Small intestine (tissue), 7 donors: ENCODE measurements around the gene GRM5. TPM values are rescaled to one million over a fixed set of nuclear protein-coding genes. Genes with fewer than 3 reads are reported as not detected.

Experiments used
- DNase-seq, 2 donors: peaks; one replicate each; pipeline versions ENCODE4 v3.0.0 to v3.0.0-alpha.2; 2013
- FAIRE-seq: peaks from 2 replicates; lab custom pipeline; 2012; peaks lifted over from hg19 to GRCh38; lab: Jason Lieb, UNC
- H3K27ac ChIP-seq, 3 donors: one replicate each; pipeline ENCODE4 v1.5.1; 2013; ENCODE audit warnings: low read length in 2 of 3, mild to moderate bottlenecking in 2 of 3, control low read depth in 1 of 3, inconsistent platforms in 1 of 3, low read depth in 1 of 3, moderate library complexity in 1 of 3
- H3K27me3 ChIP-seq, 3 donors: one replicate each; pipeline ENCODE4 v1.6.1; 2013; ENCODE audit warnings: low read length in 3 of 3, inconsistent platforms in 1 of 3; ENCODE audit not compliant: control insufficient read depth in 3 of 3, insufficient read depth in 3 of 3
- H3K36me3 ChIP-seq, 3 donors: one replicate each; pipeline ENCODE4 v1.6.1; 2013; ENCODE audit warnings: low read length in 3 of 3, inconsistent platforms in 1 of 3, low read depth in 1 of 3, mild to moderate bottlenecking in 1 of 3, moderate library complexity in 1 of 3; ENCODE audit not compliant: control insufficient read depth in 3 of 3, insufficient read depth in 2 of 3
- H3K4me1 ChIP-seq, 3 donors: one replicate each; pipeline ENCODE4 v1.6.1; 2013; ENCODE audit warnings: low read length in 2 of 3, inconsistent platforms in 1 of 3, low read depth in 1 of 3, mild to moderate bottlenecking in 1 of 3, moderate library complexity in 1 of 3; ENCODE audit not compliant: control insufficient read depth in 3 of 3, insufficient read depth in 2 of 3
- H3K4me3 ChIP-seq, 3 donors: one replicate each; pipeline ENCODE4 v1.5.1; 2013; ENCODE audit warnings: low read length in 3 of 3, control low read depth in 1 of 3, inconsistent platforms in 1 of 3, low read depth in 1 of 3, mild to moderate bottlenecking in 1 of 3, moderate library complexity in 1 of 3
- H3K9me3 ChIP-seq, 2 donors: one replicate each; pipeline ENCODE4 v1.6.1; 2013; ENCODE audit warnings: low read depth in 1 of 2, low read length in 1 of 2; ENCODE audit not compliant: control insufficient read depth in 2 of 2, insufficient read depth in 1 of 2
- WGBS, 3 donors: extraction: QIAGEN DNeasy Blood & Tissue Kit; methylation state at CpG; one replicate each; pipeline ENCODE4 v1.1.7; 2013; 5-methylcytosine and 5-hydroxymethylcytosine counted together
- polyA plus RNA-seq, 4 donors: library from polyadenylated mRNA; stranded (reverse) in 3 of 4; unstranded in 1 of 4; fragments of 200-250 nt in 3 of 4; fragments of 120-200 nt in 1 of 4; gene quantifications; one replicate each; pipeline versions ENCODE4 v1.2.1 to v1.2.3, GENCODE V29; 2013
- donor health status: healthy with polysubstance abuse.
- donor health status: control.
- donor health status: control.
- donor health status: Bipolar disorder and iron deficiency.
- donor health status: healthy.

GRM5 gene
- polyA plus RNA-seq, 4 donors = 0.01 TPM; not detected in 3

- Histone ChIP-seq H3K36me3 (no peaks in the 10 kb centered on the region), H3K4me3 (no peak overlapping the region), H3K9me3 (no peaks in the 10 kb centered on the region), H3K27me3 (no peaks in the 10 kb centered on the region), H3K4me1 (no peaks in the 10 kb centered on the region), H3K27ac (no peak overlapping the region)
- FAIRE-seq = no peak
- no peak for DNase-seq
These were observed 574.1 kb downstream of the GRM5 start for GRCh38 chr11:88491674-88492073.

DNA sequence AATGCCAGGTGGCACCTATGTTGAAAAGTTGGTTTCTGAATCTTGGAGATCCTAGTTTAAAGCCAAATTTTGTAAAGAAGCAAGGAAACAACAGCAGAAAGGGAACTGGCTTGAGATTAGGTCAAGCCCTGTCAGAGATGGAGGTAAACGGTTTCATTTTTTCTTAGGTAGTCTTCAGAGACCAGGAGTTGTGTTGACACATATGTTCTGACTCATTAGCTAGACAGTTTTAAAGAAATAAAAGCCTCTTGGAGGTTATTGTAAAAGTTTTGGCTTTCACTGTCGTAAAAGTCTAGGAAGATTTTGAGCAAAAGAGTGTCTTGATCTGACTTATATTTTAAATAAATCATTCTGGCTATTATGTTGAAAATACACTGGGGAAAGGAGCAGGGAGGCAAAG is 576.8 kb downstream of the GRM5 start:
- no peaks in the 10 kb centered on the region for H3K36me3 ChIP-seq
- H3K4me1 ChIP-seq = no peaks in the 10 kb centered on the region
- H3K4me3 ChIP-seq = no peak overlapping the region
- no peak overlapping the region for H3K27ac ChIP-seq
- no peaks in the 10 kb centered on the region for H3K27me3 ChIP-seq
- DNase-seq = no peak
- 65 to 76% (median 70%) methylated on average over 2 of the region's 2 CpGs for WGBS, 3 donors
- H3K9me3 ChIP-seq = no peaks in the 10 kb centered on the region
- FAIRE-seq = no peak

- H3K27ac ChIP-seq = no peak overlapping the region
- H3K4me1 ChIP-seq = no peaks in the 10 kb centered on the region
- H3K9me3 ChIP-seq = no peaks in the 10 kb centered on the region
- no peaks in the 10 kb centered on the region for H3K36me3 ChIP-seq
- H3K4me3 ChIP-seq = no peak overlapping the region
- DNase-seq (no peak), FAIRE-seq (no peak)
- H3K27me3 ChIP-seq = no peaks in the 10 kb centered on the region
- 74 to 90% (median 79%) methylated on average over 1 of the region's 1 CpG for WGBS, 3 donors
These were observed 578.1 kb downstream of the GRM5 start for GRCh38 chr11:88487646-88488045.

DNA sequence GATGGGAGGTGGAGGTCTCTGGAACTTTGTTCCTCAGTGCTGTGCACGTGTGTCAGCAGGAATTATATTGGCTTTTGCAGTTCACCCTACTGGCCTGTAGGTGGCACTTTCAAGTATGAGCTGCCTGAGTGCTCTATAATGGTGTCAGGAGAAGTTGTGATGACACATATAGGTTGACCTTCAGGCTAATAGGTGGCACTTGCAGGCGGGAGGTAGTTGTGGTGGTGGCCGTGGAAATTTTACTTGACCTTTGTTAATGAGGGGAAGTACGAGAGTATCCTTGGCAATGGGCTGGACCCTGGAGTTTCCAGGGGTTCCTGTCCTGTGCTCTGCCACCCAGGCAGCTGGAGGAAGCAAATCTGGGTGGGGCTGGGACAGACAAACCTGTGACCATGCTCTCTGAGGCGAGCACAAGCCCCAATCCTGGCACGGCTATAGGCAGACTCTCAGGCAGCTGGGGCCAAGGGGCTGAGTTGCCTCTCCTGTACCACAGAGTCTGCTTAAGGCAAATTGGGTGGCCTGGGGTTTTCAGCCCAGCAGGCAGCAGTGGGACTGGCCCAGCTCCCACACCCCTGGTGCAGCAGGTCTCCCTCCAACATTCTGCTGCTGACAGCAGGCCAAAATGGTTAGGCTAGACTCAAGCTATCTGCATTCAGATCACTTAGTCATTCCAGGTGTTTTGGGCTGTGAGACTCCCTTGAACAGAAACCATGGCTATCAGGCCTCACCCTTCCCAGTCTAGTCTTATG is 580.7 kb downstream of the GRM5 start:
- Histone ChIP-seq H3K27ac (no peak overlapping the region), H3K9me3 (no peaks in the 10 kb centered on the region), H3K27me3 (no peaks in the 10 kb centered on the region), H3K36me3 (no peaks in the 10 kb centered on the region), H3K4me3 (no peak overlapping the region), H3K4me1 (no peaks in the 10 kb centered on the region)
- FAIRE-seq (no peak), DNase-seq (peak; percentile 35 to 62)
- 43 to 66% (median 51%) methylated on average over 5 to 6 of the region's 6 CpGs for WGBS, 3 donors

- 86 to 91% (median 91%) methylated on average over 2 of the region's 2 CpGs for WGBS, 3 donors
- H3K4me1 ChIP-seq = no peaks in the 10 kb centered on the region
- DNase-seq (no peak), FAIRE-seq (no peak)
- H3K9me3 ChIP-seq = no peaks in the 10 kb centered on the region
- H3K4me3 ChIP-seq = no peak overlapping the region
- no peaks in the 10 kb centered on the region for H3K27me3 ChIP-seq
- H3K27ac ChIP-seq = no peak overlapping the region
- no peaks in the 10 kb centered on the region for H3K36me3 ChIP-seq
These were observed 582.9 kb downstream of the GRM5 start for GRCh38 chr11:88482871-88483301.

GRCh38 chr11:88480223-88480622 is 585.6 kb downstream of the GRM5 start:
- Histone ChIP-seq H3K4me3 (no peak overlapping the region), H3K4me1 (no peaks in the 10 kb centered on the region), H3K36me3 (no peaks in the 10 kb centered on the region), H3K27ac (no peak overlapping the region), H3K9me3 (no peaks in the 10 kb centered on the region), H3K27me3 (no peaks in the 10 kb centered on the region)
- 4 to 45% (median 12%) methylated on average over 1 of the region's 1 CpG for WGBS, 3 donors
- FAIRE-seq (no peak), DNase-seq (no peak)

DNA sequence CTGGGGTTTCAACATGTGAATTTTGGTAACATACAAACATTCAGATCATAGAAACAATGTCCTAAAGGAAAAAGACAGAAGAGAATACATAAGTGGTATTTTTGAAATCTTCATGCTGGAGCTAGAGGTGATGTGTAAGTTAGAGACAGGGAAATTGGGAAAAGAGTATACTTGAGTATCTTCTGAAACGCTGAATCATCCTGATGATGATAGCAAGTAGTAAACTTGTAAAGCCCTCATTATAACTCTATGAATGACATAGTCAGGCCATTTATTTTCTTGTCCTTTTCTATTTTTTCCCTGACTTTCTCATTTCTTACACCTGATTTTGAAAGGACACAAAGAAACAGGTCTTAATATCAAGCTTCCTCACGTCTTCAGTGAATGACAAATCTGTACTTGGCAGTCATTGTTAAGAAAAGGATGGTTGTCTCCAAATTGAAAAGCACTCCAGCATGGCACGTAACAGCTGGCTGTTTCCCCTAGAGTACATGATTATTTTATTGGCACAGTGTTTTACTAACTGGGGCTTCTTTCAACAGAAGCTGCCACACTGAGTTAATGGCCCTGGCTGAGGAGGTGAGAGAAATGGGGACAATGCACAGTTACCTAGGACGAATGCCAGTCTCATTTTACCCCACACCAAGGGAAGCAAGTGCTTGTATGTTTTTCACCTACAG is 587.5 kb downstream of the GRM5 start:
- H3K27ac ChIP-seq = no peak overlapping the region
- 81 to 88% (median 84%) methylated on average over 4 of the region's 4 CpGs for WGBS, 3 donors
- no peak for FAIRE-seq

DNA sequence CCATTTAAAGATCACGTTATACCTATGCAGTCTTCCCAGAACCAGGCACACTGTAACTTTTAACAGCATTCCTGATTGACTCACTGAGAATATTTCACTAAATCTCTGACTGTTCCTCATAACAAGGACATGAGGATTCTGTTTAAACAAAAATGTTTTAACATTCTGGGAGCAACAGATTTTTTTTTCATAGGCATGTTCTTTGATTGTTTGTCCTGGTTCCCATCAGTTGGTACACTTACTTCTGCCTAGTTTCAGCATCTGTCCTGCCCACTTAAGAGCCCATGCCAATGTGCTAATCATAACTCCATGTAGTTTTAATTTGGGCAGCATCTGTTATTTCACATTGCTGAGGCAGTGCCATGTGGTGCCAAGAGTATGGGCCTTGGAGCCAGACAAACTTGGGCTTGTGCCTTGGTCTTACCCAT is 589.8 kb downstream of the GRM5 start:
- WGBS, 3 donors = 56 to 67% (median 59%) methylated on average over 1 of the region's 1 CpG
- H3K4me1 ChIP-seq = no peaks in the 10 kb centered on the region
- H3K27me3 ChIP-seq = no peaks in the 10 kb centered on the region
- H3K27ac ChIP-seq = no peak overlapping the region
- FAIRE-seq (no peak), DNase-seq (no peak)
- no peaks in the 10 kb centered on the region for H3K36me3 ChIP-seq
- no peaks in the 10 kb centered on the region for H3K9me3 ChIP-seq
- no peak overlapping the region for H3K4me3 ChIP-seq

More for the DNA sequence above, 587.5 kb downstream of the GRM5 start:
- no peak for DNase-seq
- no peaks in the 10 kb centered on the region for H3K27me3 ChIP-seq
- no peak overlapping the region for H3K4me3 ChIP-seq
- no peaks in the 10 kb centered on the region for H3K9me3 ChIP-seq
- H3K4me1 ChIP-seq = no peaks in the 10 kb centered on the region
- no peaks in the 10 kb centered on the region for H3K36me3 ChIP-seq
